GM23248 (cell line): Measurements from ENCODE around the gene VSIG8.

ENCODE experiments used
- EZH2 ChIP-seq: fragments of 200-600 bp; sonication (generic); IDR thresholded peaks from 2 replicates; pipeline ENCODE4 v1.6.1; 2018; ENCODE audit warnings: antibody characterized with exemption, mild to moderate bottlenecking; ENCODE audit not compliant: insufficient read depth, poor library complexity, severe bottlenecking
- EZH2phosphoT487 ChIP-seq: fragments of 200-600 bp; sonication (generic); IDR thresholded peaks from 2 replicates; pipeline ENCODE4 v1.6.1; 2018; ENCODE audit warnings: antibody characterized with exemption, moderate library complexity, mild to moderate bottlenecking, low read depth; ENCODE audit not compliant: insufficient read depth

GRCh38 chr1:159861218-159861617 lies 1.2 kb downstream of the VSIG8 start:
- TF ChIP-seq EZH2phosphoT487 = no peak
- TF ChIP-seq EZH2 = no peak
